Esophagus muscularis mucosa (tissue), 4 donors: ENCODE data around the gene GABRA4.

Experiments used
- CTCF ChIP-seq, 3 experiments: fragments of 200-600 bp in 2 of 3; fragments of 450-650 bp in 1 of 3; sonication (generic) in 2 of 3; IDR thresholded peaks; one replicate each; pipeline ENCODE4 v1.5.1; 2017 to 2019; ENCODE audit warnings: antibody characterized with exemption in 3 of 3, mild to moderate bottlenecking in 2 of 3, moderate library complexity in 1 of 3
- EP300 ChIP-seq: sonication (generic); formaldehyde crosslinking; IDR thresholded peaks from one replicate; pipeline ENCODE4 v1.6.1; 2017; ENCODE audit warnings: antibody characterized with exemption
- POLR2AphosphoS5 ChIP-seq, 2 donors: sonication (generic); formaldehyde crosslinking; IDR thresholded peaks; one replicate each; pipeline ENCODE4 v1.6.1; 2017; ENCODE audit warnings: antibody characterized with exemption in 2 of 2

- no peak for TF ChIP-seq EP300
- no peak for TF ChIP-seq CTCF (IDR thresholded peaks at IDR 0.05)
- no peak for TF ChIP-seq POLR2AphosphoS5 (IDR thresholded peaks at IDR 0.05)
Observed at GRCh38 chr4:46955601-46956000, 37.8 kb downstream of the GABRA4 start.
